ENCODE measurements around the gene BTBD2. TPM values are rescaled to one million over a fixed set of nuclear protein-coding genes. Genes with fewer than 3 reads are reported as not detected.
A peak's percentile ranks its signal among the peaks of the same experiment; 100 is the strongest.

BTBD2 gene
- total RNA-seq, 1 experiment from 2014 or later = 32.6 TPM

DNA sequence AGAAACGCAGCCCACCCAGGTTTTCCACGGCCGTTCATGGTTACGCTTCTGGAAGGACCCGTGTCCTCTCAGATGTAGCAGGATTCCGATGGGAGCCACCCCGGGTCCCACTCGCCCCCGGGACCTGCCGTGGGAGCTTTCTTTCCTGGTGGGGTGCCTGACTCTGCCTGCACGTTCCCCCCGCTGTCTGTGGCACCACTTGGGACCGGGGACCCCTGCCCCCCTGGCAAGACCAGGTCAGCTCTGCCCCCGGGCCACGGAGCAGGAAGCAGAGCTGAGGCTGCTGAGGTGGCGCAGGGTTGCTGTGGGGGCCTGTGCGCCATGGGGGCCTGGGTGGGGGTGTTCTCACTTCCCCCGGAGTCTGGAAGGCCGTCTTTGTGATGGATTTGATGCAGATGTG is 62.5 kb downstream of the BTBD2 start:
- H3K4me3 ChIP-seq = no peak overlapping the region
- no peak for DNase-seq (ENCODE audit: low read depth in 1 of 2, low spot score in 2 of 2)
- H3K27me3 ChIP-seq (replicated peaks) = no peaks in the 10 kb centered on the region
- H3K9me3 ChIP-seq (replicated peaks) = no peaks in the 10 kb centered on the region
- H3K36me3 ChIP-seq = peaks cover 13% of the 10 kb centered on the region
- no peak overlapping the region for H3K27ac ChIP-seq
- H3K4me1 ChIP-seq (replicated peaks) = no peaks in the 10 kb centered on the region

DNA sequence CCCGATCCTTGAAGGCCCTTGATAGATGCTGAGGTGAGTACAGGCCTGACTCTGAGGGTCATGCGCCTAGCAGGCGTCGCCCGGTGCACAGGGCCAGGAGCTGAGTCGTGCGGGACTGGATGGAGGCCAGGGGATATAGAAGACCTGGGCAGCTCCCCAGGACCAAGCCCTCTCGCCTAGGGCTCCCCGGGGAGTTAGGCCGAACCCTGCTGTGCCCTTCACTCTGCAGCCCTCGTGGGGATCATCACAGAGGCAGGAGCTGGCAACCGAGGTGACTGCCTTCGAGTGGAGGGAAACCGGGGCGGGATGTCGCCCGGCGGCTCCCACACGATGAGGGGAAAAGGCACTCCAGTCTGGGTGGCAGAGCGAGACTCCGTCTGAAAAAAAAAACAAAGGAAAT is 62.9 kb downstream of the BTBD2 start:
- Histone ChIP-seq H3K27ac (no peak overlapping the region), H3K4me3 (no peak overlapping the region), H3K4me1 (replicated peaks) (no peaks in the 10 kb centered on the region), H3K36me3 (peaks cover 13% of the 10 kb centered on the region), H3K9me3 (replicated peaks) (no peaks in the 10 kb centered on the region), H3K27me3 (replicated peaks) (no peaks in the 10 kb centered on the region)
- no peak for DNase-seq (ENCODE audit: low read depth in 1 of 2, low spot score in 2 of 2)

DNA sequence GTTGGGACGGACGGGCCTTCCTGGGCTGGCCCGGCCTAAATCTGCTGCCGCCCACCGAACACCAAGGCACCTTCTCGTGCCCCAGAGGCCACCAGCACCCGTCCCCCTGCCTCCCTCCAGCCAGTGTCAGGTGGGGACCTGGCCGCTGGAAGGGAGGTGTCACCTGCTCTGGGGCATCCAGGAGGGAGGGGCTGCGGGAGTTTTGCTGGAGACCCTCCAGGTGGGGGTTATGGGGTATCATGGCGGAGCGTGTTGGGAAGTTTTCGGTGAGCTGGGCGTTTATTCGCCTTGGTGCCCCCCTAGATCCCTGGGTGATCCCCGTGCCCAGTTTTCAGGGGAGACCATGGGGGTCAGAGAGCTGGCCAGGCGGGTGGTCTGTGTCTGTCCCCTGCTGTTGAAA is 64.9 kb downstream of the BTBD2 start:
- H3K9me3 ChIP-seq (replicated peaks) = no peaks in the 10 kb centered on the region
- DNase-seq (ENCODE audit: low read depth in 1 of 2, low spot score in 2 of 2) = no peak
- peaks cover 19% of the 10 kb centered on the region for H3K36me3 ChIP-seq
- no peak overlapping the region for H3K4me3 ChIP-seq
- H3K27me3 ChIP-seq (replicated peaks) = no peaks in the 10 kb centered on the region
- no peak overlapping the region for H3K27ac ChIP-seq
- no peaks in the 10 kb centered on the region for H3K4me1 ChIP-seq (replicated peaks)

DNA sequence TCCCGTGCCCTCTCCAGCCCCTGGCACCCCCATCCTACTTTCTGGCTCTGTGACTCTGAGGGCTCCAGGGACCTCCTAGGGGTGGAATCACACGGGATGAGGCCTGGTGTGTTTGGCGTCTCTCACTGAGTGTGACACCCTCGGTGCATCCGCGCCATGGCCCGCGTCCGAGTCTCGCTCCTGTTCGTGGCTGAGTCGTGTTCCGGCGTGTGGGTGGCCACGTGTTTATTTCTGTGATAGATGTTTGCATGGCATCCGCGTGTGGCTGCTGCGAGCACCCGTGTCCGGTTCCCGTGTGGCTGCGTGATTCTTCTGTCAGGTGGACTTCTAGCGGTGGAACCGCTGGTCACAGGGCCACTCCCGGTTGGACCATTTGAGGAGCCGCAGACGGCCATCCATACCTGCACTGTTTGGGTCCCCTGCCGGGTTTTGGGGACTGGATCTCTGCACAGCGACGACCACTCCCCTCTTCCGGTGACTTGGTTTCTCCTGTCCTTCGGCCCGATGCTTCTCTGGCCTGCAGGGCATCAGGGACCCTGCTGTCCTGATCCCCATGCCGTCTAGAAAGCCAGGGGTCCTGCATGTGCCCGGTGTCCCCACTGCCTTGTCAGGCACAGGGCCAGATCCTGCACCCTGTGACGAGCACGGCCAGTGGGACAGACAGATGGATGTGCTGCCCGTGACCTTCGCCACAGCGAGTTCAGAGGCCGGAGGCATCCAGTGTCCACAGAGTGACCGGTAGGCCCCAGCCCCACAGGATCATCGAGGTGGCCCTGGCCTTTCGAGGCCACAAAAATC is 66.0 kb downstream of the BTBD2 start:
- H3K27me3 ChIP-seq (replicated peaks) = no peaks in the 10 kb centered on the region
- no peak for DNase-seq (ENCODE audit: low read depth in 1 of 2, low spot score in 2 of 2)
- no peaks in the 10 kb centered on the region for H3K4me1 ChIP-seq (replicated peaks)
- peaks cover 19% of the 10 kb centered on the region for H3K36me3 ChIP-seq
- no peak overlapping the region for H3K27ac ChIP-seq
- H3K9me3 ChIP-seq (replicated peaks) = no peaks in the 10 kb centered on the region
- no peak overlapping the region for H3K4me3 ChIP-seq

DNA sequence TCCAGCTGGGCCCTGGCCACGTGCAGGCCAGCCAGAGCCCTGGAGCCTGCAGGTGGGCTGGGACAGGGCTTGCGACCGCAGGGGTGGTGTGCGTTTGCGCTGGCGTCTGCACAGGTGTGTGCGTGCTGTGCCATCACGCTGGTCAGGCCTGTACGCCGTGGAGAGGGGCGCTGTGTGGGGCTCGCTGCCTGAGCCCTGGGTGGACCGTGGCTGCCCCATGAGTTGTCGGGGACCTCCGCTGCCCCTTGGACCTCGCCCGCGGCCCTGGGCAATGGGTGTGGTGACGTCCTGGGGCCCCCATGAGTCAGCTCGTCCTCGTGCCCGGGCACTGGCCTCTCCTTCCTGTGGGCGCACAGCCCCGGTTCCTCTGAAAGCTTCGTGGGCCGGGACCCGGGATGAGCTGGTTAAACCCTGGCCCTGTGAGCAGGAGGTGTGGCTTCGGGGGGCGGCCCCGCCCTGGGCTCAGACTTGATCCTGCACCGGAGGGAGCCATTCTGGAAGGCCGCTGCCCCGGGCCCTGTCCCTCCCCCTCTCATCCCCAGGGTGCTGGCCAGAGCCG is 67.8 kb downstream of the BTBD2 start:
- Histone ChIP-seq H3K4me3 (no peak overlapping the region), H3K27ac (no peak overlapping the region), H3K9me3 (replicated peaks) (no peaks in the 10 kb centered on the region), H3K4me1 (replicated peaks) (peaks cover 6% of the 10 kb centered on the region), H3K27me3 (replicated peaks) (no peaks in the 10 kb centered on the region), H3K36me3 (peaks cover 17% of the 10 kb centered on the region)
- no peak for DNase-seq (ENCODE audit: low read depth in 1 of 2, low spot score in 2 of 2)

DNA sequence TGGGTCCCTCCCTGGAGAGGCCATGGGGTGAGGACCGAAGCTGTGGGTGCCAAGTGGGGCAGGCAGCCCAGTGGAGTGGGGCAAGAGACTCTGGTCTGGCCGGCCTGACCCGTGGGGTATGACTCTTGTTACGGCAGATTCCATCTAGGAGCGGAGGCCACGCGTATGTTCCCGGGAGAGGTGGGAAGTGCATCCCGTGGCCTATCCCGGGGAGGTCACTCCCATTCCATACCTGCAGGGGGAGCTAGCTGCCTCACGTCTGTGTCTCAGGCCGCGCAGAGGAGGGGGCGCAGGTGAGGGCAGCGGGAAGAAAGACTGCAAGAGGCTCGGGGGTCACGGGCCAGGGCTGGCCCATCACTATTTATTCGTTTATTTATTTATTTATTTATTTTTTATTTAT is 69.6 kb downstream of the BTBD2 start:
- Histone ChIP-seq H3K27me3 (replicated peaks) (no peaks in the 10 kb centered on the region), H3K9me3 (replicated peaks) (no peaks in the 10 kb centered on the region), H3K4me3 (no peak overlapping the region), H3K27ac (no peak overlapping the region), H3K36me3 (peaks cover 10% of the 10 kb centered on the region), H3K4me1 (replicated peaks) (peaks cover 13% of the 10 kb centered on the region)
- no peak for DNase-seq (ENCODE audit: low read depth in 1 of 2, low spot score in 2 of 2)

DNA sequence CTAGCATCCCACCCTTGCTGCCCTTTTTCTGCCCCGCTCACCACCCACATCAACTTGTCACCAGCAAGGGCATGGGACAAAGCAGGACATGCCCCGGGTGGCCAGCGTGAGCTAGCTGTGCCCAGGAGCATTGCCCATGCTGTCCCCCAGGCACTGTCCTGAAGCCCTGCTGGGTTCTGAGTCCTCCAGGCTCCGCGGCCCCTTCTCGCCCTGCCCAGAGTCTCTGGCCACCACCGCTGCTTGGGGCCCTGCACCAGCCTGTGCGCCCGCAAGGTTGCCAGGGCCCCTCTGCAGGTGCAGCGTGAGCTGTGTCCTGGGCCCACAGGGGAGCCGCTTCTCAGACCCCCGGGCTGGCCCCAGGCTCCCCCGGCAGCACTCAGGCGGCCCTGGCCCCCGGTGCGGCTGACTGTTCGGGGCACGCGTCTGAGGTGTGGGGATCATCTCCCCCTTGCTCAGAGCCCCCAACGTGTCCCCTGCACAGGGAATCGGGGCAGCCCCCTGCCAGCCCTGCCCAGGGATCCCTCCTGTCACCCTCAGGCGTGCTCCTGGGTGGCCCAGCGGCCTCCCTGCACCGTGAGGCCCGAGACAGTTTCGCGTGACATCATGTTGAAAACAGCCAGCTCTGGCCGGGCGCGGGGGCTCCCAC is 70.5 kb downstream of the BTBD2 start:
- peaks cover 16% of the 10 kb centered on the region for H3K36me3 ChIP-seq
- no peaks in the 10 kb centered on the region for H3K27me3 ChIP-seq (replicated peaks)
- peaks cover 18% of the 10 kb centered on the region for H3K4me1 ChIP-seq (replicated peaks)
- no peaks in the 10 kb centered on the region for H3K9me3 ChIP-seq (replicated peaks)
- H3K27ac ChIP-seq = no peak overlapping the region
- H3K4me3 ChIP-seq = no peak overlapping the region
- DNase-seq (ENCODE audit: low read depth in 1 of 2, low spot score in 2 of 2) = no peak

DNA sequence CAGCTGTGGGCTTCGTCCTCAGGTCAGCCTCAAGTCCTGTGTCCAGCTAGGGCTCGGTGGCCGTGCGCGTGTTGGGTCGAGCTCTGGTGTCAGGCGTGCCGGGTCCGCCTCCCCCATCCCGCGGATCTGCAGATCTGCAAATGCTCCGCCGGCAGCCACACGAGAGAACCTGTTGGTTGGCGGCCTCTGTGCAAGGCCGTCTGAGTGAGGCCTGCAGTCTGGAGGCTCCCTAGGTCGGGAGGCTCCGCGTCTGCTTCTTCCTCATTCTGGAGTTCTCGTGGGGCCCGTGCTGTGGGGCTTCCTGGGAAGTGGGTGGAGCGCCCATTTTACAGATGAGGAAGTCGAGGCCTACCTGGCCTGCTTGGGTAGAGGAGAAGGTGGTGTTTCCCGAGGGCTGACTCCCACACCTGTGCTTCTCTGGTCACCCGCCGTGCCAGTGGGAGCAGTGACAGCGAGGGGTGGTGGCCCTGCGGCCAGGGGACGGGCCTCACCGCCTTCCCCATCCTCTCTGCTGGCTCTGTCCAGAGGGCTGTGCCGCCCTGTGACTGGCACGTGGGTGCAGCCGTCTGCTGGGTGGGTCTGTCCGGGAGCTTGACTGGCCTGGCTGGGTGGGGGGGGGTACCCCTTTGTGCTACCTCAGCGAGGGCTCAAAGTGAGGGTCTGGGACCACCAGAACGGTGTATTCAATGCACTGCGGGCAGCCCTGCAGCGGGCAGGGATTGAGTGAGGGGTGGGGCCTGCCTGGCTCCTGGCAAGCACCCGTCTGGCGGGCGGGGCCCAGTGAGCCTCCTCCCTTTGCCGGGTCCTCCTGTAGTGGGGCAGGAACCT is 71.2 kb downstream of the BTBD2 start:
- Histone ChIP-seq H3K4me1 (replicated peaks) (peaks cover 23% of the 10 kb centered on the region), H3K36me3 (peaks cover 12% of the 10 kb centered on the region), H3K27ac (no peak overlapping the region), H3K9me3 (replicated peaks) (no peaks in the 10 kb centered on the region), H3K4me3 (no peak overlapping the region), H3K27me3 (replicated peaks) (no peaks in the 10 kb centered on the region)
- DNase-seq (ENCODE audit: low read depth in 1 of 2, low spot score in 2 of 2) = no peak

DNA sequence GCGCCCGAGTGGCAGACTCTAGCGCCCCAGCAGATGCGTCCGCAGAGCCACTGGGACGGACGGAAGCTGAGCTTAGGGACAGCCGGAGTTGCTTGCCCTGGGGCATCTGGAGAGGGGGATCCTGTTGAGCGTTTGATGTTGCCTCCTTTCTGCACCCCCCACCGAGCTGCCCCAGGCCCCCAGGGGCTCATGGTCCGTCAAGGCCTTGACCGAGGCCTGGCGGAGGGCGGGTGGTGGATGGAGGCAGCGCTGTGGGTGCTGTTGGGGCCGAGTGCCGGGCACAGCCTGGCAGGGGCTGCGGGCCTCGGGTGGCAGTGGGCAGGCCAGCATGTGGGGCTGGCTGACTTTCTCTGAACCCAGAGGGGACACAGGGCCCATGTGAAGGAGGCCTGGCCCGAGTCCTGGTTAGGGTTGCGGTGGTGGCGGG is 71.8 kb downstream of the BTBD2 start:
- H3K36me3 ChIP-seq = peaks cover 12% of the 10 kb centered on the region
- H3K4me1 ChIP-seq (replicated peaks) = peaks cover 23% of the 10 kb centered on the region
- no peak for DNase-seq (ENCODE audit: low read depth in 1 of 2, low spot score in 2 of 2)
- no peak overlapping the region for H3K27ac ChIP-seq
- H3K4me3 ChIP-seq = no peak overlapping the region
- H3K27me3 ChIP-seq (replicated peaks) = no peaks in the 10 kb centered on the region
- no peaks in the 10 kb centered on the region for H3K9me3 ChIP-seq (replicated peaks)

DNA sequence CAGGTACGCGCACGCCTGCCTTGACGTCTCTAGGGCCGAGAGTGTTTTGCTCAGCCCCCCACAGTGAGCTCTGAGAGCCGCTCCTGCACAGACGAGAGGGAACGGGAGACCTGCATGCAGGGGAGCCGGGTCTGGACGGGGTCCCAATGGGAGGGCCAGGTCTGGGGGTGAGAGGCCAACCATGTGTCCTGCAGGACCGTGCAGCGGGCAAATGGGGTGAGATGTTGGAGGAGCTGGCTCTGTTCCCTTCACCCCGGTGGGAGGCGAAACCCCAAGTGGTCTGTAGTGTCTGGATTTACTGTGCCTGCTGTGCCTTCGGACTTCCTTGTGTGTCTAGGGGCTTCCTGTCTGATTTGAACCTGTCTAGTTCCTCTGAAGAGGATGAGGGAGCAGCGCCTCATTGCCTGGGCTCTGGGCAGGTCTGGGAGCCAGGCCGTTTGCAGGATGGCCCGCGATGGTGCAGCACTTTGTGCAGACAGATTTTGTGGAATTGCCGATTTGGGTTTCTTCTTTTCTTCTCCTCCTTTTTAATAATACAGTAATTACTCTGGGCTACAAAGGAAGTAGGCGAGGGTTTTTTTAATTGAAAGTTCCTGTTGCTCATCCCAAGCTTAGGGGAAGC is 72.5 kb downstream of the BTBD2 start:
- DNase-seq (ENCODE audit: low read depth in 1 of 2, low spot score in 2 of 2) = no peak
- Histone ChIP-seq H3K27ac (no peak overlapping the region), H3K36me3 (peaks cover 12% of the 10 kb centered on the region), H3K4me3 (peak overlapping the region; percentile 99), H3K9me3 (replicated peaks) (no peaks in the 10 kb centered on the region), H3K4me1 (replicated peaks) (peaks cover 23% of the 10 kb centered on the region), H3K27me3 (replicated peaks) (no peaks in the 10 kb centered on the region)

DNA sequence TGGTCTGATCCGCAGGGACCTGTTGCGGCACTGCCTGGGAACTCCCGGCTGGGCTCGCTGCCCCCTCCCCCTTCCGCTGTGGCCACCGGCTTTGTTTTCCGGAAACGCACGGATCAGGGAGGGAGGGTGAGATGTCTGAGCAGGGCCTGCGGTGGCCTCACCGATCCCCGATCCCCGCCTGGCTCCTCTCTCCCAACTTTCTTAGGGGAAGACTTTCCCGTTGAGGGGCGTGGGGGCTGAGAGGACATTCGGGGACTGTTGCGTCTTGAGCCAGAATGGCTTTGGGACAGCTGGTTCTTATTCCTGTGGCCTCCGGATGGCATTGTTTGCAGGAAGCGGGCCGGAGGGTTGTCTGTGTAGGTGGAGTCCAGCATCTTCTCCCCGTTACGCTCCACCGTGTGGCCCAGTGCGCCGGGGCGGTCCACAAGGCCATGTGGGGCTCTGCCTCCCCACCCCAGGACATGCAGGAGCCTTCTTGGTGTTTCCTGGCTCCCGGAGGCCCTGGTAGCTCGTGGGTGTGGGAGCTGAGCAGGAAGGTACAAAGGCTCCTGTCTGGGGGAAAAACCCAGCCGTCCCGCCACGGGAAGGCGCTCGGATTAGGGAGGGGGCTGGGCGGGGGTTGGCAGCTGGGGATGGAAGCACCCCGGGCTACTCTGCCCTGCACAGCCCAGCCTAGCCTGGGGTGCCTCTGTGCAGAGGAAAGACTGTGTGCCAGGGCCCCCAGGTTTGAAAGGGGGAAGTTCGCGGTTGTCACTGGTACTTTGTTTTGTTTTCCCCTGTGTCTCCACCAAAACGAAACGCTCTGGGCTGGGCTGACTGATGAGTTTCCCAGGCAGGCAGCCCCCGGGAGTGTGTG is 73.2 kb downstream of the BTBD2 start:
- H3K27ac ChIP-seq = peak overlapping the region; percentile 12
- peaks cover 23% of the 10 kb centered on the region for H3K4me1 ChIP-seq (replicated peaks)
- no peaks in the 10 kb centered on the region for H3K27me3 ChIP-seq (replicated peaks)
- H3K4me3 ChIP-seq = peak overlapping the region; percentile 99
- peak; percentile 80 to 84 for DNase-seq (ENCODE audit: low read depth in 1 of 2, low spot score in 2 of 2)
- peaks cover 10% of the 10 kb centered on the region for H3K36me3 ChIP-seq
- H3K9me3 ChIP-seq (replicated peaks) = no peaks in the 10 kb centered on the region

DNA sequence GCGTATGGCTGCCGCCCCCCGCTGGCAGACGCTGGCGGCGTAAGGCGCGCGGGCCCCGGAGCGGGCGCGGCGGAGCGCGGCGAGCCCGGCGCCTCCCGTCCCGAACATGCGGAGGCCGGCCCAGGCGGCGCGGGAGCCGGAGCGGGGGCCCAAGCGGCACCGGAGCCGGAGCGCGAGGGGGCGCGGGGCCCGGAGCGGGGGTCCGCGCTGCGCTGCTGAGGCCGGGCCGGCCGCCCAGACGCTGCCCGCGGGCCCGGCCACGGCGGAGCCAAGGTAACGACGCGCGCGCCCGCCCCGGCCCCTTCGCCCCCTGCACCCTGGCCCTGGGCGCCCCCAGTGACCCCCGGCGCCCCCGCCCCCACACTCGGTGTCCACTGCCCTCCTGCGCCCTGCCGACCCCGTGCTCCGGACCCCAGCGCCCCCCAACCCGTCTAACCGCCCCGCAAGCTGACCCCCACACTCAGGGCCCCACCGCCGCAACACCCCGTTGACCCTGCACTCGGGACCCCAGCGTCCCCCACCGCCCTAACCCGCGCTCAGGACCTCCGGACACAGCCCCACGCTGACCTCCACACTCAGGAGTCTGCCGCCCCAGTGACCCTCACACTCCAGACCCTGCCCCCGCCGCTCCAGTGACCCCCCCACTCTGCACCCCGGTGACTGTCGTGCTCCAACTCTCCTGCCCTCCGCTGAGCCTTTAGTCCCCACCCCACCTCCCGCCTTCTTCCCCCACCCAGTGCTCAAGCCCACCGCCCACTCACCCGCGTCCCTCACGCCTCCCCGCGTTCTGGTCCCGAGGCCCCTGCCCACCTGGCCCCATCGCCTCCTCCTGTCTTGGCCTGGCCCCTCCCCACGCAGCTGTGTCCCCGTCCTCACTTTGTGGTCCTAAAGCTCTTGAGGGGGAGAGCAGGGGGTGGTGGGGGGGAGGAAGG is 74.1 kb downstream of the BTBD2 start, which contains the start of gene CSNK1G2:
TSS of gene CSNK1G2 (plus strand) at position 27 of the 932 bp plus-strand sequence. CDS start 28,601 bp downstream, outside the sequence.
- Histone ChIP-seq H3K36me3 (peaks cover 6% of the 10 kb centered on the region), H3K9me3 (replicated peaks) (no peaks in the 10 kb centered on the region), H3K4me1 (replicated peaks) (peaks cover 23% of the 10 kb centered on the region), H3K27me3 (replicated peaks) (no peaks in the 10 kb centered on the region), H3K4me3 (peak within 1 kb of the TSS; percentile 99), H3K27ac (peak within 1 kb of the TSS; percentile 99)
- DNase-seq (ENCODE audit: low read depth in 1 of 2, low spot score in 2 of 2) = no peak

All from SJSA1 (cell line).